ENCODE results near the gene ANKDD1B.

DNA sequence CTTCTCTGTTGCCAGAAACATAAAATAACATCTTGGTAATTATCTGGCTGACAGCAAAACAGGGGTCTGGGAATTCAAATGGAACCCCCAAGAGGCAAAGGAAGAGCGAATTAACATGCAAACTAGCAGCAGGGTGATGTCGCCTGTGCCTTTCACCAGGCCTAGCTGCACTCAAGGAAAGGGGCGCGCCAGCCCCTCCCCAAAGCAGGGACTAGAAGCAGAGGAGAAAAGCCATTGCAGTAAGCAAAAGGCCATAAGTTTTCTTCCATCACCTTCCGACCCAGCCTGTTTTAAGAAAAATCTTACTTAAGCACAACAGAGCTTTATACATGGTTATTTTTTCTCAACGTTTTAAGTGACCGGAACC is 105.4 kb downstream of the ANKDD1B start:
- TF ChIP-seq, protein P1, sequence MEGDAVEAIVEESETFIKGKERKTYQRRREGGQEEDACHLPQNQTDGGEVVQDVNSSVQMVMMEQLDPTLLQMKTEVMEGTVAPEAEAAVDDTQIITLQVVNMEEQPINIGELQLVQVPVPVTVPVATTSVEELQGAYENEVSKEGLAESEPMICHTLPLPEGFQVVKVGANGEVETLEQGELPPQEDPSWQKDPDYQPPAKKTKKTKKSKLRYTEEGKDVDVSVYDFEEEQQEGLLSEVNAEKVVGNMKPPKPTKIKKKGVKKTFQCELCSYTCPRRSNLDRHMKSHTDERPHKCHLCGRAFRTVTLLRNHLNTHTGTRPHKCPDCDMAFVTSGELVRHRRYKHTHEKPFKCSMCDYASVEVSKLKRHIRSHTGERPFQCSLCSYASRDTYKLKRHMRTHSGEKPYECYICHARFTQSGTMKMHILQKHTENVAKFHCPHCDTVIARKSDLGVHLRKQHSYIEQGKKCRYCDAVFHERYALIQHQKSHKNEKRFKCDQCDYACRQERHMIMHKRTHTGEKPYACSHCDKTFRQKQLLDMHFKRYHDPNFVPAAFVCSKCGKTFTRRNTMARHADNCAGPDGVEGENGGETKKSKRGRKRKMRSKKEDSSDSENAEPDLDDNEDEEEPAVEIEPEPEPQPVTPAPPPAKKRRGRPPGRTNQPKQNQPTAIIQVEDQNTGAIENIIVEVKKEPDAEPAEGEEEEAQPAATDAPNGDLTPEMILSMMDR (IDR thresholded peaks at IDR 0.05), result no peak
- TF ChIP-seq POLR2A (IDR thresholded peaks at IDR 0.05), result no peak

Measured in right lobe of liver (tissue), 4 donors.